ENCODE data around the gene AHRR. TPM values are rescaled to one million over a fixed set of nuclear protein-coding genes. Genes with fewer than 3 reads are reported as not detected.

Gene AHRR
- total and polyA plus RNA-seq, 9 of the 15 experiments (the other 6 are each of a cell fraction or from before 2014, with no cell fraction given), result 0.06 to 1.6 (median 0.75) TPM; not detected in 1

GRCh38 chr5:420632-421286, 99.2 kb downstream of the AHRR start:
- H3K79me2 ChIP-seq (ENCODE audit: control insufficient read depth, insufficient read depth, low read length), result no peaks in the 10 kb centered on the region
- no peak overlapping the region for H3K27ac ChIP-seq (ENCODE audit: extremely low read depth, low read depth, low read length)
- H3K27me3 ChIP-seq (ENCODE audit: control insufficient read depth in 2 of 2, insufficient read depth in 2 of 2, low read length in 2 of 2), result peaks cover 4 to 45% of the 10 kb centered on the region in 2 experiments; a peak in 4 of 5 replicates
- FAIRE-seq (no peak), DNase-seq (ENCODE audit: extremely low read depth in 1 of 4, low spot score in 3 of 4) (no peak), ATAC-seq (no peak)
- intact Hi-C loops (cut with micrococcal nuclease) (no loop called here), in situ Hi-C loops (cut with MboI) (no loop called here)
- H3K9me3 ChIP-seq (replicated peaks; ENCODE audit: control insufficient read depth, insufficient read depth, low read depth, low read length), result no peaks in the 10 kb centered on the region
- TF ChIP-seq, protein P1, sequence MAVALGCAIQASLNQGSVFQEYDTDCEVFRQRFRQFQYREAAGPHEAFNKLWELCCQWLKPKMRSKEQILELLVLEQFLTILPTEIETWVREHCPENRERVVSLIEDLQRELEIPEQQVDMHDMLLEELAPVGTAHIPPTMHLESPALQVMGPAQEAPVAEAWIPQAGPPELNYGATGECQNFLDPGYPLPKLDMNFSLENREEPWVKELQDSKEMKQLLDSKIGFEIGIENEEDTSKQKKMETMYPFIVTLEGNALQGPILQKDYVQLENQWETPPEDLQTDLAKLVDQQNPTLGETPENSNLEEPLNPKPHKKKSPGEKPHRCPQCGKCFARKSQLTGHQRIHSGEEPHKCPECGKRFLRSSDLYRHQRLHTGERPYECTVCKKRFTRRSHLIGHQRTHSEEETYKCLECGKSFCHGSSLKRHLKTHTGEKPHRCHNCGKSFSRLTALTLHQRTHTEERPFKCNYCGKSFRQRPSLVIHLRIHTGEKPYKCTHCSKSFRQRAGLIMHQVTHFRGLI (CRISPR knock-in tag; IDR thresholded peaks at IDR 0.05), result no peak
- TF ChIP-seq ZBTB33 (CRISPR knock-in tag; IDR thresholded peaks at IDR 0.05) (peak; percentile 87), HNRNPLL (IDR thresholded peaks at IDR 0.05; ENCODE audit: low read depth, low read length, poor library complexity, severe bottlenecking) (peak; percentile 39), POLR2G (IDR thresholded peaks at IDR 0.05; ENCODE audit: low read depth, low read length) (peak; percentile 30; the same call in 1 of the 2 replicates), EGR1 (conservative IDR thresholded peaks at IDR 0.05) (peak; percentile 88)
- H3K4me3 ChIP-seq, result no peak overlapping the region
- WGBS (ENCODE audit: insufficient coverage, low coverage, missing lambda C conversion rate), result 48% methylated on average over 47 of the region's 52 CpGs
- H4K20me1 ChIP-seq (replicated peaks; ENCODE audit: control insufficient read depth, insufficient read depth, low read length), result no peaks in the 10 kb centered on the region
- H3K4me2 ChIP-seq (ENCODE audit: insufficient read depth, low read length), result no peak overlapping the region
- peaks cover 4 to 39% of the 10 kb centered on the region in 2 experiments; a peak in 4 of 5 replicates for H3K4me1 ChIP-seq (replicated peaks in 1 of 2; ENCODE audit: control insufficient read depth in 2 of 2, insufficient read depth in 2 of 2, low read length in 2 of 2)
- ChIA-PET POLR2A (no interaction called here), CTCF (ENCODE audit: low intra/inter-chr PET ratio) (no interaction called here)
- H3K9ac ChIP-seq (ENCODE audit: insufficient read depth in 1 of 2, low read depth in 2 of 2, low read length in 2 of 2), result no peak overlapping the region
- no peak overlapping the region for H2AFZ ChIP-seq (ENCODE audit: low read depth, low read length)
- H3K36me3 ChIP-seq (ENCODE audit: control insufficient read depth, insufficient read depth, low read length), result no peaks in the 10 kb centered on the region
- no TSS peak for BruUV-seq (replicated peaks)
- no peaks in the 10 kb centered on the region for H3K9me1 ChIP-seq (ENCODE audit: control insufficient read depth, insufficient read depth, low read length)
